ENCODE measurements around the gene PCCA. TPM values are rescaled to one million over a fixed set of nuclear protein-coding genes. Genes with fewer than 3 reads are reported as not detected.

The PCCA gene
- total and polyA plus RNA-seq, 2 donors (not counting 3 experiments of a cell fraction or from before 2014, with no cell fraction given), result 5.7 to 20.2 TPM

- Histone ChIP-seq H4K20me1 (replicated peaks; ENCODE audit: control insufficient read depth, extremely low read depth, insufficient read depth, low read length) (no peaks in the 10 kb centered on the region), H3K9ac (replicated peaks; ENCODE audit: extremely low read depth, insufficient read depth, low read length) (no peak overlapping the region), H3K9me3 (replicated peaks; ENCODE audit: control insufficient read depth, insufficient read depth, low read length) (no peaks in the 10 kb centered on the region), H3K27me3 (ENCODE audit: control insufficient read depth in 2 of 2, insufficient read depth in 2 of 2, low read length in 2 of 2) (no peaks in the 10 kb centered on the region), H2AFZ (ENCODE audit: low read depth, low read length) (no peak overlapping the region), H3K79me2 (ENCODE audit: control insufficient read depth, insufficient read depth, low read length) (no peaks in the 10 kb centered on the region), H3K27ac (ENCODE audit: insufficient read depth, low read depth, low read length) (no peak overlapping the region), H3K4me3 (replicated peaks in 1 of 3; ENCODE audit: insufficient read depth in 1 of 3, low read depth in 1 of 3, low read length in 3 of 3) (no peak overlapping the region), H3K4me2 (ENCODE audit: insufficient read depth, low read length) (no peak overlapping the region), H3K36me3 (ENCODE audit: control insufficient read depth in 2 of 2, extremely low read depth in 1 of 2, insufficient read depth in 2 of 2, low read length in 2 of 2) (no peaks in the 10 kb centered on the region), H3K9me1 (replicated peaks; ENCODE audit: control insufficient read depth, extremely low read depth, insufficient read depth, low read length) (no peaks in the 10 kb centered on the region), H3K4me1 (ENCODE audit: control insufficient read depth, extremely low read depth, insufficient read depth, low read length) (peaks cover 4% of the 10 kb centered on the region)
- DNase-seq (ENCODE audit: low read depth, low spot score) (no peak), FAIRE-seq (peak; percentile 24)
- intact Hi-C loops (cut with micrococcal nuclease), result no loop called here
- BruUV-seq (replicated peaks), result no TSS peak
- ChIA-PET POLR2A (no interaction called here), CTCF (no interaction called here)
- dilution Hi-C loops (cut with MboI; ENCODE audit: extremely low pct_ligation_motif_present, low sequenced_read_pairs), result no loop called here
- TF ChIP-seq POLR2A (IDR thresholded peaks at IDR 0.05; ENCODE audit: low read depth, low read length), result no peak
- TF ChIP-seq MAX (IDR thresholded peaks at IDR 0.05; ENCODE audit: insufficient read depth, insufficient read length), result no peak
- no peak for TF ChIP-seq MYC (IDR thresholded peaks at IDR 0.05; ENCODE audit: low read depth, low read length)
- no peak for TF ChIP-seq GATA2 (IDR thresholded peaks at IDR 0.05; ENCODE audit: insufficient read depth, insufficient read length, low read depth, low read length)
- TF ChIP-seq JUN (IDR thresholded peaks at IDR 0.05; ENCODE audit: borderline replicate concordance, insufficient read depth, insufficient read length, low read depth), result no peak
- TF ChIP-seq CTCF (IDR thresholded peaks at IDR 0.05; ENCODE audit: extremely low read depth in 1 of 2, insufficient read depth in 1 of 2, low read depth in 1 of 2, low read length in 2 of 2), result no peak
- no peak for TF ChIP-seq EZH2 (IDR thresholded peaks at IDR 0.05; ENCODE audit: borderline replicate concordance, low read depth, low read length, severe bottlenecking)
- no peak for TF ChIP-seq POLR2AphosphoS5 (IDR thresholded peaks at IDR 0.05; ENCODE audit: insufficient read depth, low read depth, low read length)
- TF ChIP-seq FOS (IDR thresholded peaks at IDR 0.05; ENCODE audit: borderline replicate concordance, insufficient read depth, low read length), result no peak
These were observed 310.6 kb downstream of the PCCA start for GRCh38 chr13:100399455-100399854.
